ENCODE results near the gene GIT1. TPM values are rescaled to one million over a fixed set of nuclear protein-coding genes. Genes with fewer than 3 reads are reported as not detected.

Gene GIT1
- total and polyA plus RNA-seq, 2 of the 13 experiments (the other 11 are each of a cell fraction or from before 2014, with no cell fraction given): 14.2 to 30.8 TPM

DNA sequence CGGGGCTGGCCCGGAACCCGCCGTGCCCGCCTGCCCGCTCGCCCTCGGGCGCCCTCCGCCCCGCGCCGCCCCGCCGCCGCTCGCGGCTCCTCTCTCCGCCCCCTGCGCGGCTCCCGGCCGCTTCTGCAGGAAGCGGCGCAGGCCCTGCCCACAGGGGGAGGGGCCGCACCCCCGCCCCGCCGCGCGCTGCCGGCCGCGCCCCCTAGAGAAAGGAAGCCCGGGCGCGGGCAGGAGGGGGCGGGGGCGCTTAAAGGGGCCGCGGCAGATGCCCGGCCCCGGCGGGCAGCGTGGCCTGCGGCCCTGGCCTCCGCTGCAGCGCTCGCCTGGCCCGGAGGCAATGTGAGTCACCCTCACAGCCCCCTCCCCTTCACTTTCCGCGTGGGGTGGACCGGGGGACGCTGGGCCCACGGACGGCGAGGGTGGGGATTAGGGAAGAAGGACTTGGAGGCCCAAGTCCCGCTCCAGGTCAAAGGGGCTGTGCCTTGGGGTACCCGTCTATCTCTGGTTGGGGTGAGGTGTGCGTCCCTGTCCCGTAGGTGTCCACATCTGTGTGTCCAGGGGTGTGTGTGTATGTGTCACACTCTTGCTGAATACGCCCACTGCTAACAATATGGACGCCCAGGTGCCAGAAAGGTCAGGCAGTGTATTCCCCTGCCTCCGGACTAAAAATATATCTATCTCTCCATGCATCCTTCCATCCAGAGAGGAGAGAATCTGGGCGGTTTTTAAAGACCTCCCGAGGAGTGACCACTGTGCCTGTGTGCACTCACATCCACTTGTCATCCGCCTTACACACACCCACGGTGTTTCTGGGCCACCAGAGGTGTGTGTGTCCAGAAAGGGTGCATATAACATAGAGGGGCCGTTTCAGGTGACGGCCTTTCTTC lies at the start of gene GIT1 (continued):
- TF ChIP-seq, protein P1, sequence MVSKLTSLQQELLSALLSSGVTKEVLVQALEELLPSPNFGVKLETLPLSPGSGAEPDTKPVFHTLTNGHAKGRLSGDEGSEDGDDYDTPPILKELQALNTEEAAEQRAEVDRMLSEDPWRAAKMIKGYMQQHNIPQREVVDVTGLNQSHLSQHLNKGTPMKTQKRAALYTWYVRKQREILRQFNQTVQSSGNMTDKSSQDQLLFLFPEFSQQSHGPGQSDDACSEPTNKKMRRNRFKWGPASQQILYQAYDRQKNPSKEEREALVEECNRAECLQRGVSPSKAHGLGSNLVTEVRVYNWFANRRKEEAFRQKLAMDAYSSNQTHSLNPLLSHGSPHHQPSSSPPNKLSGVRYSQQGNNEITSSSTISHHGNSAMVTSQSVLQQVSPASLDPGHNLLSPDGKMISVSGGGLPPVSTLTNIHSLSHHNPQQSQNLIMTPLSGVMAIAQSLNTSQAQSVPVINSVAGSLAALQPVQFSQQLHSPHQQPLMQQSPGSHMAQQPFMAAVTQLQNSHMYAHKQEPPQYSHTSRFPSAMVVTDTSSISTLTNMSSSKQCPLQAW (CRISPR knock-in tag; IDR thresholded peaks at IDR 0.05): no peak
- TF ChIP-seq, protein P2, sequence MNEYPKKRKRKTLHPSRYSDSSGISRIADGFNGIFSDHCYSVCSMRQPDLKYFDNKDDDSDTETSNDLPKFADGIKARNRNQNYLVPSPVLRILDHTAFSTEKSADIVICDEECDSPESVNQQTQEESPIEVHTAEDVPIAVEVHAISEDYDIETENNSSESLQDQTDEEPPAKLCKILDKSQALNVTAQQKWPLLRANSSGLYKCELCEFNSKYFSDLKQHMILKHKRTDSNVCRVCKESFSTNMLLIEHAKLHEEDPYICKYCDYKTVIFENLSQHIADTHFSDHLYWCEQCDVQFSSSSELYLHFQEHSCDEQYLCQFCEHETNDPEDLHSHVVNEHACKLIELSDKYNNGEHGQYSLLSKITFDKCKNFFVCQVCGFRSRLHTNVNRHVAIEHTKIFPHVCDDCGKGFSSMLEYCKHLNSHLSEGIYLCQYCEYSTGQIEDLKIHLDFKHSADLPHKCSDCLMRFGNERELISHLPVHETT (CRISPR knock-in tag; conservative IDR thresholded peaks at IDR 0.05): no peak; the same call in 1 of the 2 replicates
- TF ChIP-seq REPIN1 (CRISPR knock-in tag; IDR thresholded peaks at IDR 0.05; ENCODE audit: borderline replicate concordance, low read depth) (no peak), GATAD1 (CRISPR knock-in tag; IDR thresholded peaks at IDR 0.05) (no peak), ZFP1 (CRISPR knock-in tag; IDR thresholded peaks at IDR 0.05) (no peak), ZNF44 (CRISPR knock-in tag; IDR thresholded peaks at IDR 0.05) (no peak), ZNF101 (CRISPR knock-in tag; IDR thresholded peaks at IDR 0.05; ENCODE audit: borderline replicate concordance, low read depth) (no peak), ZSCAN22 (CRISPR knock-in tag; IDR thresholded peaks at IDR 0.05) (no peak), ZNF138 (CRISPR knock-in tag; IDR thresholded peaks at IDR 0.05; ENCODE audit: low read depth) (no peak), TCF7 (IDR thresholded peaks at IDR 0.05; ENCODE audit: low read depth) (no peak), HES4 (CRISPR knock-in tag; IDR thresholded peaks at IDR 0.05; ENCODE audit: borderline replicate concordance) (no peak)
- TF ChIP-seq, protein P3, sequence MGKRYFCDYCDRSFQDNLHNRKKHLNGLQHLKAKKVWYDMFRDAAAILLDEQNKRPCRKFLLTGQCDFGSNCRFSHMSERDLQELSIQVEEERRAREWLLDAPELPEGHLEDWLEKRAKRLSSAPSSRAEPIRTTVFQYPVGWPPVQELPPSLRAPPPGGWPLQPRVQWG (CRISPR knock-in tag; IDR thresholded peaks at IDR 0.05; ENCODE audit: borderline replicate concordance, low read depth): no peak
- TF ChIP-seq, protein P4, sequence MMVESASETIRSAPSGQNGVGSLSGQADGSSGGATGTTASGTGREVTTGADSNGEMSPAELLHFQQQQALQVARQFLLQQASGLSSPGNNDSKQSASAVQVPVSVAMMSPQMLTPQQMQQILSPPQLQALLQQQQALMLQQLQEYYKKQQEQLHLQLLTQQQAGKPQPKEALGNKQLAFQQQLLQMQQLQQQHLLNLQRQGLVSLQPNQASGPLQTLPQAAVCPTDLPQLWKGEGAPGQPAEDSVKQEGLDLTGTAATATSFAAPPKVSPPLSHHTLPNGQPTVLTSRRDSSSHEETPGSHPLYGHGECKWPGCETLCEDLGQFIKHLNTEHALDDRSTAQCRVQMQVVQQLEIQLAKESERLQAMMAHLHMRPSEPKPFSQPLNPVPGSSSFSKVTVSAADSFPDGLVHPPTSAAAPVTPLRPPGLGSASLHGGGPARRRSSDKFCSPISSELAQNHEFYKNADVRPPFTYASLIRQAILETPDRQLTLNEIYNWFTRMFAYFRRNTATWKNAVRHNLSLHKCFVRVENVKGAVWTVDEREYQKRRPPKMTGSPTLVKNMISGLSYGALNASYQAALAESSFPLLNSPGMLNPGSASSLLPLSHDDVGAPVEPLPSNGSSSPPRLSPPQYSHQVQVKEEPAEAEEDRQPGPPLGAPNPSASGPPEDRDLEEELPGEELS (CRISPR knock-in tag; IDR thresholded peaks at IDR 0.05): no peak
- TF ChIP-seq, protein P5, sequence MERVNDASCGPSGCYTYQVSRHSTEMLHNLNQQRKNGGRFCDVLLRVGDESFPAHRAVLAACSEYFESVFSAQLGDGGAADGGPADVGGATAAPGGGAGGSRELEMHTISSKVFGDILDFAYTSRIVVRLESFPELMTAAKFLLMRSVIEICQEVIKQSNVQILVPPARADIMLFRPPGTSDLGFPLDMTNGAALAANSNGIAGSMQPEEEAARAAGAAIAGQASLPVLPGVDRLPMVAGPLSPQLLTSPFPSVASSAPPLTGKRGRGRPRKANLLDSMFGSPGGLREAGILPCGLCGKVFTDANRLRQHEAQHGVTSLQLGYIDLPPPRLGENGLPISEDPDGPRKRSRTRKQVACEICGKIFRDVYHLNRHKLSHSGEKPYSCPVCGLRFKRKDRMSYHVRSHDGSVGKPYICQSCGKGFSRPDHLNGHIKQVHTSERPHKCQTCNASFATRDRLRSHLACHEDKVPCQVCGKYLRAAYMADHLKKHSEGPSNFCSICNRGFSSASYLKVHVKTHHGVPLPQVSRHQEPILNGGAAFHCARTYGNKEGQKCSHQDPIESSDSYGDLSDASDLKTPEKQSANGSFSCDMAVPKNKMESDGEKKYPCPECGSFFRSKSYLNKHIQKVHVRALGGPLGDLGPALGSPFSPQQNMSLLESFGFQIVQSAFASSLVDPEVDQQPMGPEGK (CRISPR knock-in tag; IDR thresholded peaks at IDR 0.05): peak; percentile 62
- TF ChIP-seq, protein P6, sequence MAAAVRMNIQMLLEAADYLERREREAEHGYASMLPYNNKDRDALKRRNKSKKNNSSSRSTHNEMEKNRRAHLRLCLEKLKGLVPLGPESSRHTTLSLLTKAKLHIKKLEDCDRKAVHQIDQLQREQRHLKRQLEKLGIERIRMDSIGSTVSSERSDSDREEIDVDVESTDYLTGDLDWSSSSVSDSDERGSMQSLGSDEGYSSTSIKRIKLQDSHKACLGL (CRISPR knock-in tag; IDR thresholded peaks at IDR 0.05): peak; percentile 51; the same call in 1 of the 2 replicates
- TF ChIP-seq, protein P7, sequence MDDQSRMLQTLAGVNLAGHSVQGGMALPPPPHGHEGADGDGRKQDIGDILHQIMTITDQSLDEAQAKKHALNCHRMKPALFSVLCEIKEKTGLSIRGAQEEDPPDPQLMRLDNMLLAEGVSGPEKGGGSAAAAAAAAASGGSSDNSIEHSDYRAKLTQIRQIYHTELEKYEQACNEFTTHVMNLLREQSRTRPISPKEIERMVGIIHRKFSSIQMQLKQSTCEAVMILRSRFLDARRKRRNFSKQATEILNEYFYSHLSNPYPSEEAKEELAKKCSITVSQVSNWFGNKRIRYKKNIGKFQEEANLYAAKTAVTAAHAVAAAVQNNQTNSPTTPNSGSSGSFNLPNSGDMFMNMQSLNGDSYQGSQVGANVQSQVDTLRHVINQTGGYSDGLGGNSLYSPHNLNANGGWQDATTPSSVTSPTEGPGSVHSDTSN (CRISPR knock-in tag; IDR thresholded peaks at IDR 0.05; ENCODE audit: borderline replicate concordance): no peak
- TF ChIP-seq, protein P8, sequence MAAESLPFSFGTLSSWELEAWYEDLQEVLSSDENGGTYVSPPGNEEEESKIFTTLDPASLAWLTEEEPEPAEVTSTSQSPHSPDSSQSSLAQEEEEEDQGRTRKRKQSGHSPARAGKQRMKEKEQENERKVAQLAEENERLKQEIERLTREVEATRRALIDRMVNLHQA (CRISPR knock-in tag; IDR thresholded peaks at IDR 0.05): no peak
